NCI-H510A (cell line): Measurements from ENCODE around the gene CPVL.

Experiments
- DNase-seq: peaks from one replicate; lab custom pipeline; 2025; lab: John Stamatoyannopoulos, UW

The CPVL gene

GRCh38 chr7:29156907-29157452 is 10.6 kb upstream of the CPVL start:
- DNase-seq = no peak

- no peak for DNase-seq
Observed at GRCh38 chr7:29154076-29154475, 7.7 kb upstream of the CPVL start.

GRCh38 chr7:29150856-29151255 is 4.5 kb upstream of the CPVL start:
- no peak for DNase-seq

- no peak for DNase-seq
Observed at GRCh38 chr7:29149036-29149435, 2.7 kb upstream of the CPVL start.

DNA sequence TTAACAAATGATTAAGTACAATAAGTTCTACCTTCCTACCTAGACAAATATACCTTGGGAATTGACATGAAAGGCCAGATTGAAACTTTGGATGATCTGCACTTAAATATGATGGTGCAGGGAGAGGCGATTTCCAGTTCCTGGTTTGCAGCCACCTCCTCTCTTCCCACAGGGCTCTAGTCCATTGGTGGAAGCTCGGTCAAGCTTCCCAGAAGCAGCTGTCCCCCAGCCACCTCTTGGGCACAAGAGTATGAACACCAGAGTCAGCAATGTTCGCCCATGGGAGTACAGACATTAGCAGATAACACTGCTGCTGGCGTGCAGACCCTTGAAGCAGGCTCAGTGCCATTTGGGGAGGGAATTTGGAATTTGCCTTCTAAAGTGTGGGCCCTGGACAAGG is 1.5 kb upstream of the CPVL start:
- DNase-seq = no peak

DNA sequence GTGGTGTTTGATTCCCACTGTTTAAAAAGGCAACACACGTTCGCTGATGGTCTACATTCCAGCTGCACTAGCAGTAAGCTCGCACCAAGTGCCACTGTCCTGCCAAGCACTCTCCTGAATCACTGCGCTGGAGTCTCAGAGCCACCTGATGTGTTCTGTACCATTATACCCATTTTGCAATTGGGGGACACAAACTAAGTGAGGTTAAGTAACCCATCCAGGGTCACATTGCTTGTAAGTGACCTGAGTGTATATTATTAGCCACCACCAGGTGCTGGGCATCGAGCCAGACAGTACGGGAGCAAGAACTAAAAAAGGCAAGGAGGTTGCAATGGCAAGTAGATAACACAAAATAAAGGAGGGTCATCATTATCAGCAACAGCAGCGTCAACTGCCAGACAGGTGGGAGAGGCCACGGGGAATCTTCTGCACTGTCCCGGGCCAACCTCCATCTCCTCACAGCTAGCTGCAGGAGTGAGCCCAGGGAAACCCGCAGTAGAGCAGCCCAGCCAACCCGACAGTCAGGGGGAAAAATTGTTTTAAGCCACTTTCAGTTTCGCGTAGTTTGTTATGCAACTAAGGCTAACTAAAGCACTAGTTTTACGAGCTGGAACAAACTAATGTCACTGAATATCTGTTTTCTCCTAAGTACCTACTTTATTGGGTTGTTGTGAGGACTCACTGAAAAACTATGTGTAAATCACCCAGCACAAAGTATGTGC is 712 bp upstream of the CPVL start:
- peak; percentile 1 for DNase-seq

DNA sequence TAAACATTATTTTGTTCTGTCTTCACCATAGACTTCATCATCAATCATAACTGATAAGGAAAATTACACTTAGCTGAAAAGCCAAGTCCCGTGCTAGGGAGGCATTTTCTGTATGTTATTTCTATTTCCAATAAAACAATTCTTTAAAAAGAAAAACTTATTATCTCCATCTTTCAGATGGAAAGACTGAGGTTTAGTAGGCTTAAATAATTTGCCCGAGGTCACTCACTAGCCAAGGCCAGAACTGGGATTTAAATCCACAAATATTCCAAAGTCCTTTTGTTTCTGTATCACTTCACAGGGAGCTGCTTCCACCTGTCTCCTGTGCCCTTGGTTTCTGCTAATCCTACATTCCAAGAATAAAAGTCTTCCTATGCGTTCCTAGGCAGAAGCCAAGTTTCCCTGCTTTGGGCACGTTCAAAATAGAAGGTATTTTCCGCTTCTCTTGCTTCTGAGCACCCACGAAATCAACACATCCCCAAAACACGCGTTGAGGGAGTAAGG is 732 bp downstream of the CPVL start:
- DNase-seq = no peak

DNA sequence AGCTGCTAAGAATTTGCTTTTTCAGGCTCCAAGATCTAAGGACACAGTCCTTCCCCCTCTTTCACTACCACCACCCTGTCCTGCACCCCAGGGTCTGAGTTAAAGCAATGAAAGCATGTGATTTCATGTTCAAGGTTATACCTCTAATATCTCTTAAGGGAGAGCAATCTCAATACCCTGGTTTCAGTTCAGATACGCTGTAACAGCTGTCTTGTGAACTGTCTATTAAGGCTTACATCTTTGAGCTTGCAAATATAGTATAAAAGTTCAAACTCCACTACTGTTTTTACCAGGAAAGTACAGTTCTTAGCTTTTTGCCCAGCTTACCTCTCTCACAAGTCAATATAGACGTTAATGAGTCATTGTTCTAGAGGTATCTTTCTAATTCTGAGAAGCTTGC is 2.6 kb downstream of the CPVL start:
- DNase-seq = no peak

GRCh38 chr7:29142021-29142727 is 4.2 kb downstream of the CPVL start:
- DNase-seq = no peak

DNA sequence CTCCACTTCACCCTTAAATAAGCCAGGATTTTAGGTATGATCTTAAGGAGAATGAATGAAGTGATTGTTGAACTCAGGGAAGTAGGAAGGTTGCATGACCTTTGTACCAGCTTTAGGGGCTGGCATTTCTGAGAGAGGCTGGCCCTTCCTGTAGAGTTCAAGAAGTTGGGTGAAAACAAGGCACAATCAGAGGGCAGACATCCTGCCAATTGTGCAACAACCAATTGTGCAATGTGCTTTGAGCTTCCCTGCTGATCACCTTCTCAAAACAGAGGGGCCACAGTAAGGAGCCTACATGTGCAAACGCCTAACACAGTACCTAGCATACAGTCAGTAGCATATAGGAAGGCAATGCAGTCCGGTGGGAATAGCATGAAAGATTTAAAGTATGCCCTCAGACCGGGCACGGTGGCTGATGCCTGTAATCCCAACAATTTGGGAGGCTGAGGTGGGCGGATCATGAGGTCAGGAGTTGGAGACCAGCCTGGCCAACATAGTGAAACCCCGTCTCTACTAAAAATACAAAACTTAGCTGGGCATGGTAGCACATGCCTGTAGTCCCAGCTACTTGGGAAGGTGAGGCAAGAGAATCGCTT is 5.4 kb downstream of the CPVL start:
- no peak for DNase-seq

- no peak for DNase-seq
Observed at GRCh38 chr7:29139796-29140195, 6.5 kb downstream of the CPVL start.

GRCh38 chr7:29139191-29139590 is 7.1 kb downstream of the CPVL start:
- DNase-seq = no peak

GRCh38 chr7:29138588-29138987 is 7.7 kb downstream of the CPVL start:
- no peak for DNase-seq

DNA sequence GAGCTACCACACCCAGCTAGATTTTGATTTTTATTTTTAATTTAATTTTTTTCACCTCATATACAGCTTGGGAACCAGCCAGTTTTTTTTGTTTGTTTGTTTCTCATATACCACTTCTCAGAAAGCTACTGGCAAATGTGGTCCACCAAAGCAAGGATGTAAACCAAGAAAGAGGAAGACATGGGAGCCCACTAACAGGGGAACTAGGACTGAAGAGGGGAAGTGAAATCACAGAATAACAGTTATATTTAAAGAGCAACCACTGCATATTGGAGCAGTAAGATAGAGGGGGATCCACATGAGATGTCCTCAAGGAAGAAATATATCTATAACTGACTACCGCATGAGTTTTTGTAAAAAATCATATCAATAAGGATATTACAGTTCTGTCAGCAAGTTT is 10.5 kb downstream of the CPVL start:
- DNase-seq = no peak

GRCh38 chr7:29132980-29133379 is 13.4 kb downstream of the CPVL start:
- no peak for DNase-seq

DNA sequence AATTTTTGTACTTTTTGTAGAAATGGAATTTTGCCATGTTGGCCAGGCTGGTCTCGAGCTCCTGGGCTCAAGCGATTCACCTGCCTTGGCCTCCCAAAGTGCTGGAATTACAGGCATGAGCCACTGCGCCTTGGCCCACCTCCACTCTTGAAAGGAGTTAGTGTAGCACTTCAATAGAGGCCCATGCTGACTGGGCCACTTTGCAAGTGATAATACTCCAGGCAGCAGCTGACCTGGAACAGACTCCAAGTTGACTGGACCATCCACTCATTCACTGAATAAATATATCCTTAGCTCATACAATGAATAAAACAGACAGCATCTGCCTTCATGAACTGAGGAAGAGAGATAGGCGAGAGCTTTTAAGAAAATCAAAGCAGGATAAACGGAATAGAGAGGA is 14.7 kb downstream of the CPVL start:
- no peak for DNase-seq

GRCh38 chr7:29130096-29130495 is 16.2 kb downstream of the CPVL start:
- no peak for DNase-seq

GRCh38 chr7:29127527-29127926 is 18.8 kb downstream of the CPVL start:
- no peak for DNase-seq

DNA sequence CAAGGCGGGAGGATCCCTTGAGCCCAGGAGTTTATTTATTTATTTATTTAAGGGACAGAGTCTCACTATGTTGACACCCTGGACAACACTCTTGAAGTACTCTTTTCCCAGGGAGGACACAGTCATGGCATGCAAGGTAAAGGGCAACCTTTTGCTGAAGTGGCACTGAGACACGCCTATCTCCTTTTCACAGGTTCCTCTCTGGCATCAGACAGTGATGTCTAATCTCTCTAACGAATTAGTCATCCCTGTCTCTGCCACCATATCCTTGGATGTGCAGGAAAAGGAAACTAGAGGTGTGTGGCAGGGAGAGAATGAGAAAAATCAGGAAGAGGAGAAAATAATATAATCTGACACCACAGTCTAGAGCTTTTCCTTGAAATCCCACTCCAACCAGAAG is 19.5 kb downstream of the CPVL start:
- DNase-seq = no peak

GRCh38 chr7:29123626-29124190 is 22.6 kb downstream of the CPVL start:
- DNase-seq = no peak

DNA sequence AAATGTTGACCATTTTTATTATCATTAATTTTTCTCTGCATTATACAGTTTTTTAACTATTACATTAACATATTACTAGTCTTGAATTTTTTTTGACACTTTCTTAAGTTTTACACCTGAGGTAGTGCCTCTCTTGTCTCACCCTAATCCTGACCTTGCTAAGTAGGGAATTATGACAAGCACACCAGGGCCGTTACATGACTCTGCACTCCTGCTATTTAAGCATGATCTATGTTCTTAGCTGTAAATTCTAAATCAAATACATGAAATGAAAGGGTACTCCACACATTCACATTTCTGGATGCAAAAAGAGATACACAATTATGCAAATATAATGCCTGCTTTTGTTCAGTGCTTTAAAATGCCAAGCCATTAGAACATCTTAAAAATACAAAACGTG is 23.6 kb downstream of the CPVL start:
- no peak for DNase-seq

- DNase-seq = no peak
Observed at GRCh38 chr7:29122081-29122480, 24.3 kb downstream of the CPVL start.

- DNase-seq = no peak
Observed at GRCh38 chr7:29120955-29121354, 25.4 kb downstream of the CPVL start.
